Tibial nerve (tissue), 4 donors: ENCODE data around the gene KCTD16. TPM values are rescaled to one million over a fixed set of nuclear protein-coding genes. Genes with fewer than 3 reads are reported as not detected.

ENCODE experiments used
- DNase-seq, 2 donors: peaks; one replicate each; pipeline ENCODE4 v3.0.0-alpha.2; 2019; ENCODE audit warnings: low spot score in 2 of 2
- H3K27ac ChIP-seq, 4 donors: fragments of 200-600 bp; sonication (generic) in 3 of 4; one replicate each; pipeline ENCODE4 v1.5.1; 2017 to 2019; ENCODE audit warnings: mild to moderate bottlenecking in 1 of 4
- H3K27me3 ChIP-seq, 2 donors: fragments of 200-600 bp; sonication (generic) in 1 of 2; one replicate each; pipeline versions ENCODE4 v1.5.1 to v1.6.0; 2017 to 2019
- H3K36me3 ChIP-seq, 3 donors: fragments of 200-600 bp; sonication (generic); one replicate each; pipeline ENCODE4 v1.5.1; 2018 to 2019
- H3K4me1 ChIP-seq, 4 donors: fragments of 200-600 bp; sonication (generic) in 3 of 4; one replicate each; pipeline ENCODE4 v1.5.1; 2017 to 2019
- H3K4me3 ChIP-seq, 4 donors: fragments of 200-600 bp; sonication (generic) in 3 of 4; one replicate each; pipeline ENCODE4 v1.5.1; 2017 to 2019; ENCODE audit warnings: mild to moderate bottlenecking in 1 of 4, moderate library complexity in 1 of 4
- H3K9me3 ChIP-seq, 4 donors: fragments of 200-600 bp; sonication (generic) in 3 of 4; one replicate each; pipeline ENCODE4 v1.5.1; 2017 to 2019
- EP300 ChIP-seq, 2 donors: sonication (generic); formaldehyde crosslinking; IDR thresholded peaks; one replicate each; pipeline ENCODE4 v1.6.1; 2017; ENCODE audit warnings: antibody characterized with exemption in 2 of 2, mild to moderate bottlenecking in 1 of 2
- POLR2A ChIP-seq, 2 donors: fragments of 450-650 bp; IDR thresholded peaks; one replicate each; pipeline ENCODE4 v1.6.1; 2017; ENCODE audit warnings: antibody characterized with exemption in 2 of 2, mild to moderate bottlenecking in 2 of 2, moderate library complexity in 2 of 2
- WGBS, 2 donors: methylation state at CpG; one replicate each; pipeline ENCODE4 v1.1.5; 2018; 5-methylcytosine and 5-hydroxymethylcytosine counted together
- total RNA-seq, 4 donors: library from RNA; depleted of rRNA; stranded (reverse); fragments of >200 nt; gene quantifications; one replicate each; pipeline ENCODE4 v1.1.0, GENCODE V29; 2016
- TF ChIP-seq, protein P1 (sequence below), 5 experiments: fragments of 200-600 bp in 3 of 5; fragments of 450-650 bp in 2 of 5; sonication (generic) in 3 of 5; IDR thresholded peaks; one replicate each; pipeline ENCODE4 v1.5.1; 2016 to 2019; ENCODE audit warnings: antibody characterized with exemption in 5 of 5, mild to moderate bottlenecking in 3 of 5, moderate library complexity in 2 of 5

The KCTD16 gene
- total RNA-seq, 4 donors from 2014 or later: under 0.01 to 0.44 (median 0.41) TPM

- peaks cover 0 to 73% (median 0%) of the 10 kb centered on the region in 3 donors for H3K36me3 ChIP-seq
- H3K4me1 ChIP-seq: peaks cover 0 to 18% (median 0%) of the 10 kb centered on the region in 4 donors
- TF ChIP-seq, protein P1, sequence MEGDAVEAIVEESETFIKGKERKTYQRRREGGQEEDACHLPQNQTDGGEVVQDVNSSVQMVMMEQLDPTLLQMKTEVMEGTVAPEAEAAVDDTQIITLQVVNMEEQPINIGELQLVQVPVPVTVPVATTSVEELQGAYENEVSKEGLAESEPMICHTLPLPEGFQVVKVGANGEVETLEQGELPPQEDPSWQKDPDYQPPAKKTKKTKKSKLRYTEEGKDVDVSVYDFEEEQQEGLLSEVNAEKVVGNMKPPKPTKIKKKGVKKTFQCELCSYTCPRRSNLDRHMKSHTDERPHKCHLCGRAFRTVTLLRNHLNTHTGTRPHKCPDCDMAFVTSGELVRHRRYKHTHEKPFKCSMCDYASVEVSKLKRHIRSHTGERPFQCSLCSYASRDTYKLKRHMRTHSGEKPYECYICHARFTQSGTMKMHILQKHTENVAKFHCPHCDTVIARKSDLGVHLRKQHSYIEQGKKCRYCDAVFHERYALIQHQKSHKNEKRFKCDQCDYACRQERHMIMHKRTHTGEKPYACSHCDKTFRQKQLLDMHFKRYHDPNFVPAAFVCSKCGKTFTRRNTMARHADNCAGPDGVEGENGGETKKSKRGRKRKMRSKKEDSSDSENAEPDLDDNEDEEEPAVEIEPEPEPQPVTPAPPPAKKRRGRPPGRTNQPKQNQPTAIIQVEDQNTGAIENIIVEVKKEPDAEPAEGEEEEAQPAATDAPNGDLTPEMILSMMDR (IDR thresholded peaks at IDR 0.05): no peak
- TF ChIP-seq POLR2A (IDR thresholded peaks at IDR 0.05): no peak
- no peaks in the 10 kb centered on the region for H3K9me3 ChIP-seq
- WGBS, 2 donors: 88 to 91% methylated on average over 1 of the region's 1 CpG
- H3K27ac ChIP-seq: no peak overlapping the region
- no peak overlapping the region for H3K4me3 ChIP-seq
- H3K27me3 ChIP-seq: no peaks in the 10 kb centered on the region
- no peak for DNase-seq
These were observed 8.0 kb upstream of the KCTD16 start for GRCh38 chr5:144162686-144163085.

DNA sequence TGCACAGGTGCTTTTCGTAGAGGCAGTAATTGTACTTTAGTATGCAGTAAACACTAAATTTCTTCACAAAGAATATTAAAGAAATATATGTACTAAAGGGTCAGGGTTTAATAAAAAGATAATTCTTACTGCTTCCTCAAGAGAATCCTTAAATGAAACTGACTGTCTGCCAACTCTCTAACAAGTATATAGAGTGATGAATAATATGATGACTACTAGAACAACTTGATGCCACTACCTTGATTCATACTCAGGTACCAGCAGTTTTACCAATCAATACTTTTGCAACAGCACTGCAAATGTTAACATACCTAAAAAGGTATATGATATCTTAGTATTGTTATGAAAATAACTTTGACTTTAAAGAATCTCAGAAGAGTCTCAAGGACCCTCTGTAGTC is 4.0 kb upstream of the KCTD16 start:
- peaks cover 0 to 46% (median 0%) of the 10 kb centered on the region in 3 donors for H3K36me3 ChIP-seq
- TF ChIP-seq POLR2A (IDR thresholded peaks at IDR 0.05) (no peak), EP300 (IDR thresholded peaks at IDR 0.05) (no peak)
- TF ChIP-seq, protein P1 (IDR thresholded peaks at IDR 0.05): no peak
- H3K4me1 ChIP-seq: peaks cover 0 to 45% (median 17%) of the 10 kb centered on the region in 4 donors
- no peaks in the 10 kb centered on the region for H3K9me3 ChIP-seq
- no peaks in the 10 kb centered on the region for H3K27me3 ChIP-seq
- WGBS, 2 donors: 68 to 81% methylated on average over 1 of the region's 1 CpG
- H3K27ac ChIP-seq: no peak overlapping the region
- no peak overlapping the region for H3K4me3 ChIP-seq
- DNase-seq: no peak

DNA sequence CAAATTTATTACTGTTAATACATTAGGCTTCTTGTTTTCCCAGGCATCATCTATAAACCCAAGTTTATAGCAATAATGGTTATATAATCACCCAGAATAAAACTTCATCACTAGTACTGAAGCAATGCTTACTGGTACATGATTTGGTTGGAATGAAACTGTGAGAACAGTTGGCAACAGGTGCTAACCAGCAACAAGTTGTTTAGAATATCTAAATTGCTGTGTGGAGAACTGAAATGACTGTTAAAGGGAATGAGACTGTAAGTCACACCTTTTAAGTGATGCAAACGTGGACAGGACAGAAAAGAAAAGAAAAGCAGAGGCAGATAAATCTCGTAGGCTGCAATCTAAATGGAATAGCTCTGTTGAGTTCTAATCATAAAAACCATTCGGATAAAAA is 2.7 kb upstream of the KCTD16 start:
- DNase-seq: no peak
- Histone ChIP-seq H3K4me1 (peaks cover 0 to 45% (median 17%) of the 10 kb centered on the region in 4 donors), H3K27me3 (no peaks in the 10 kb centered on the region), H3K36me3 (peaks cover 0 to 33% (median 0%) of the 10 kb centered on the region in 3 donors), H3K4me3 (no peak overlapping the region), H3K27ac (no peak overlapping the region), H3K9me3 (no peaks in the 10 kb centered on the region)
- 71 to 81% methylated on average over 3 of the region's 3 CpGs for WGBS, 2 donors
- no peak for TF ChIP-seq POLR2A (IDR thresholded peaks at IDR 0.05)
- TF ChIP-seq, protein P1 (IDR thresholded peaks at IDR 0.05): no peak
- TF ChIP-seq EP300 (IDR thresholded peaks at IDR 0.05): no peak

- Histone ChIP-seq H3K27ac (peak overlapping the region; percentile 4 to 90 (median 77)), H3K9me3 (no peaks in the 10 kb centered on the region), H3K27me3 (no peaks in the 10 kb centered on the region), H3K36me3 (peaks cover 0 to 15% (median 0%) of the 10 kb centered on the region in 3 donors), H3K4me1 (peaks cover 0 to 45% (median 17%) of the 10 kb centered on the region in 4 donors), H3K4me3 (peak overlapping the region; percentile 63 to 91 (median 79))
- 2 to 3% methylated on average over 12 of the region's 12 CpGs for WGBS, 2 donors
- TF ChIP-seq, protein P1 (IDR thresholded peaks at IDR 0.05): no peak
- TF ChIP-seq POLR2A (IDR thresholded peaks at IDR 0.05) (no peak), EP300 (IDR thresholded peaks at IDR 0.05) (no peak)
- DNase-seq: no peak
These were observed 783 bp upstream of the KCTD16 start for GRCh38 chr5:144169904-144170275.

DNA sequence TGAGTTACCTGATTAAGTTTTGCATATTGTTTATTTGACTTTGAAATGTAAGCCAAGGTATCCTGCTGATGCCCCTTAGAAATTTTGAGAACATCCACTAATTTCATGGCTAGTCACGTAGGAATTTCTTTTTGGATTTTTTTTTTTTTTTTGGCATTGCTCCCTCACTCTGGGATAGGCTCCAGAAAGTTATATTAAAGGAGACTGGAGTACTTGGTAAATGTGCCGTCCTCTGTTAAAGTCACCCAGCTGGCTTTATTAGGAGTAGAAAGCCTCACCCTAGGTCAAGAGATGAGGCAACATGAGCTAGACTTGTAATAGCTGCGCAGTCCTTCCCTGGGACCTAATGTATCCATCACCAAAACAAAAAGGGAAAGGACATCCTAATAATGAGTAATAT is 3.1 kb downstream of the KCTD16 start:
- Histone ChIP-seq H3K9me3 (no peaks in the 10 kb centered on the region), H3K36me3 (no peaks in the 10 kb centered on the region), H3K27ac (no peak overlapping the region), H3K4me1 (peaks cover 0 to 17% (median 10%) of the 10 kb centered on the region in 4 donors), H3K27me3 (no peaks in the 10 kb centered on the region), H3K4me3 (no peak overlapping the region)
- DNase-seq: no peak
- TF ChIP-seq POLR2A (IDR thresholded peaks at IDR 0.05) (no peak), EP300 (IDR thresholded peaks at IDR 0.05) (no peak)
- TF ChIP-seq, protein P1 (IDR thresholded peaks at IDR 0.05): no peak
- 42 to 49% methylated on average over 3 of the region's 3 CpGs for WGBS, 2 donors
